Measurements from ENCODE around the gene COQ4.
A peak's percentile ranks its signal among the peaks of the same experiment; 100 is the strongest.
"Not testable (repeated sequence)": the region's sequence is repeated elsewhere in the genome, so short reads cannot be mapped to it uniquely, and the experiment has no call there.

COQ4 gene

GRCh38 chr9:128304136-128304970, 18.3 kb upstream of the COQ4 start:
- no peak for DNase-seq

DNA sequence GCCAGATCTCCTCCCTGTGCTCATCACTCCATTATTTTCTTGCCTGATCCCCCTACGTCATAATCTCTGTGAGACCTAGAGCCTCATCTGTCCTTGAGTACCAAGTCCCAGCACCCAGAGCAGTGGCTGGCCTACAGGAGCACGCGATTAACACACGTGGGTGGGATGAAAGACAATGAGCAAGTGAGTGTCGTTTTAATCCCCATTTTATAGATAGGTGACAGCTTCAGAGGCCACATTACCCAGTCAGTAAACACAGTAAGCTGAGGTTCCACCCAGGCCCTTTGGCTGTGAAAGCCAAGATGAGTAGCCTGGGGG, 17.7 kb upstream of the COQ4 start:
- DNase-seq, result no peak

DNA sequence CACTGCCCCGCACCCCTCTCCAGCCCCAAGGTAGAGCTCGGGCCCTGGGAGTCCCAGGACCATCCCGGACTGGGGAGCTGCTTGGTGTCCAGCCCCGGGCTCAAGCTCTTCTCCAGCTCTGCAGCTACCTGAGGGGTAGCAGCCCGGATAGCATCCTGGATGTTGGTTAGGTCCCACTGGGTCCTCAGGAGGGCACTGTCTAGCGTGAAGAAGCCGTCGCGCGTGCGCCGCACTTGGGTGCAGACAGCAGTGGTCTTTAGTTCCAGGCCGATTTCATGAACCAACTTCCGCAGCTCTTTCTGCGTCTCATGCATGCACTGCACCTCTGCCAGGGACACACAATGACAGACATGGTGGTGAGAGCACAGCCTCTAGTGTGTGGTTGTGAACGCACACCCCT, 13.1 kb upstream of the COQ4 start:
- no peak for DNase-seq

GRCh38 chr9:128310461-128310860, 12.2 kb upstream of the COQ4 start:
- DNase-seq, result no peak

DNA sequence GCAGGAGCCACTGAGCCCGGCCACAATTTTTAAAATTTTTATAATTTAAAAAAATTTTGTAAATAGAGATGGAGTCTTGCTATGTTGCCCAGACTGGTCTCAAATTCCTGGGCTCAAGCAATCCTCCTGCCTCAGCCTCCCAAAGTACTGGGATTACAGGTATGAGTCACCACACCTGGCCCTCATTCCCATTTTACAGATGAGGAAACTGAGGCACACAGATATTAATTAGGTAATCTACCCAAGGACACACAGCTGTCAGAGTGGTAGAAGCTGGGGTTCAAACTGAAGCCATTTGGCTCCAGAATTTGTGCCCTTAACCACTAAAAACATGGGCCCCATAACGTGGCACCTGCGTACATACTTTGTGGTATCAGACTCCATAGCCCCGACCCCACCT, 7.9 kb upstream of the COQ4 start:
- no peak for DNase-seq

- DNase-seq, result no peak
Measured at GRCh38 chr9:128316421-128316820, 6.2 kb upstream of the COQ4 start.

DNA sequence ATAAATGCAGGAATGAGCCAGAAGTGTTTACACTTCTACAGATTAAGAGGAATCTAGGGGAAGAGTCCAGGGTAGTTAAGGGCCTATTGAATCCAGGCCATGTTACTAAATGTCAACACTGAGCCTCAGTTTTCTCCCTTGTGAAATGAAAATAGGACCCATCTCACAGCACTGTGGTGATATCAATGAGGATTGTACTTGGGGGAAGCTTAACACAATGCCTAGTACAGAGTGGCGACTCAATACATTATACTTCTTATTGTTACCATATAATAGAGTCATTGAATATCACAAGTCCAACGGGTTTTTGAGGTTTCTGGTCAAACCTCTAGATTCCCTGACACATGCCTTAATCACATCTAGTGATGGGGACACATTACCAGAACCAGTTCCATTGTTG, 5.0 kb upstream of the COQ4 start:
- DNase-seq, result no peak

- no peak for DNase-seq
Measured at GRCh38 chr9:128321343-128321742, 1.3 kb upstream of the COQ4 start.

GRCh38 chr9:128321879-128322403, 698 bp upstream of the COQ4 start:
- DNase-seq, result no peak

- DNase-seq, result no peak
Measured at GRCh38 chr9:128323212-128323730, 632 bp downstream of the COQ4 start.

GRCh38 chr9:128323791-128324190, 1.2 kb downstream of the COQ4 start:
- DNase-seq, result no peak

GRCh38 chr9:128324401-128324800, 1.8 kb downstream of the COQ4 start:
- no peak for DNase-seq

DNA sequence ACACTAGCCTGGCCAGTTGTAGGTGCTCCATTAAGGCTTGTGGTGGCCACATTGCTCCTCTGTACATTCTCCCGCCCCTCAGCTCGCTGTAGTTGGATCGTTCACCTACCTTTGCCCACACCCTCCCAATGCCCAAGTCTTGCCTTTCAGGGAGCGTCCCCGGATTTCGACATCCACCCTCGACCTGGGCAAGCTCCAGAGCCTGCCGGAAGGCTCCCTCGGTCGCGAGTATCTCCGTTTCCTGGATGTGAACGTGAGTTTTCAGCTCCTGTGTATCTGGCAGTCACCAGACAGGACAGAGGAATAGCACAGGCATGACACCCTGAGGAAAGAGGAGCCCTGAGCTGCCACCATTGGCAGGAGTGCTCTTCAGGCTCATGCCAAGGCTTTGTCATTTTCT, 3.0 kb downstream of the COQ4 start:
- no peak for DNase-seq

DNA sequence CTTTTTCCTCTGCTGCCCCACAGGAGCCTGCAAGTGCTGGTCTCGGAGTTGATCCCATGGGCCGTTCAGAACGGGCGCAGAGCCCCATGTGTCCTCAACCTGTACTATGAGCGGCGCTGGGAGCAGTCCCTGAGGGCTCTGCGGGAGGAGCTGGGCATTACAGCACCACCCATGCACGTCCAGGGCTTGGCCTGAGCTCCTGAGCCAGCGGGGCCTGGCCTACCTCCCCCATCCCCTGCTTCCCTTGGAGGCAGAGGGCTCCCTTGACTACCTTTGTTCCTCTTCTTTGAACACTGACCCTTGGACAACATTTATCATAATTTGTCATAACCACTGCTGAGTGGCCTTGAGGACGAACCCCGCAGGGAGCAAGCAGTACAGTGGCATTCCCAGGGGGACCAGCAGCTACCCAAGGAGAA, 10.8 kb downstream of the COQ4 start:
- DNase-seq, result no peak

GRCh38 chr9:128335161-128335560, 12.5 kb downstream of the COQ4 start:
- no peak for DNase-seq

GRCh38 chr9:128335914-128336313, 13.3 kb downstream of the COQ4 start:
- DNase-seq, result no peak

DNA sequence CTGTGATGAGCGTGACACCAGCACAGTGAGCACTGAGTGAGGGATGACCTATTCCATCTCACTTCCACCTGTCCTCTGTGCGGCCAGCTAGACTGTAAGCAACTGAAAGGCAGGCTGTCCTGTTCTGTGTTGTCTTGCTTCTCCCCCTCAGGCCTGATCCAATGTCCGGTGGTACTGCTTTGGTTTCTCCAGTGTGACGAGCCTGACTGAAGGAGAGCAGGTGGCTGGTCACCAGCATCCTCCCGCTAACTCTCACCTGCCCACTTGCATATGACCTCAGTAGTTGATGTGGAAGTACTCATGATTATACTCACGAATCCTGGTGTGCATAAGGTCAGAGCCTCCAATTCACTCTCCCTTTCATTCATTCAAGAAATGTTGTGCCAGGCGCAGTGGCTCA, 15.3 kb downstream of the COQ4 start:
- no peak for DNase-seq

DNA sequence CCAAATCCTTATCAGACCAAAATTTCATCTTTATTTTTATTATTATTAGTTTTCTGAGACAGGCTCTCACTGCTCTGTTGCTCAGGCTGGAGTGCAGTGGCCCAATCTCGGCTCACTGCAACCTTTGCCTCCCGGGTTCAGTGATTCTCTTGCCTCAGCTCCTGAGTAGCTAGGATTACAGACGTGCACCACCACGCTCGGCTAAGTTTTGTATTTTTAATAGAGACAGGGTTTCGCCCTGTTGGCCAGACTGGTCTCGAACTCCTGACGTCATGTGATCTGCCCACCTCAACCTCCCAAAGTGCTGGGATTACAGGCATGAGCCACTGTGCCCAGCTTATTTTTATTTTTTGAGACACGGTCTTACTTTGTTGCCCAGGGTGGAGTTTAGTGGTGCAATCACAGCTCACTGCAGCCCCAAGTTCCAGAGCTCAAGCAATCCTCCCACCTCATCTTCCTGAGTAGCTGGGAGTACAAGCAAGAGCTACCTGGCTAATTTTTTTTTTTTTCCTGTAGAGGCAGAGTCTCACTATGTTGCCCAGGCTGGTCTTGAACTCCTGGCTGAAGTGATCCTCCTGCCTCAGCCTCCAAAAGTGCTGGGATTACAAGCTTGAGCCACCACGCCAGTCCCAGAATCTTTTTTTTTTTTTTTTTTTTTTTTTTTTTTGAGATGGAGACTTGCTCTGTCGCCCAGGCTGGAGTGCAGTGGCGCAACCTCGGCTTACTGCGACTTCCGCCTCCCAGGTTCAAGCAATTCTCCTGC, 16.4 kb downstream of the COQ4 start:
- DNase-seq, result not testable (repeated sequence)

DNA sequence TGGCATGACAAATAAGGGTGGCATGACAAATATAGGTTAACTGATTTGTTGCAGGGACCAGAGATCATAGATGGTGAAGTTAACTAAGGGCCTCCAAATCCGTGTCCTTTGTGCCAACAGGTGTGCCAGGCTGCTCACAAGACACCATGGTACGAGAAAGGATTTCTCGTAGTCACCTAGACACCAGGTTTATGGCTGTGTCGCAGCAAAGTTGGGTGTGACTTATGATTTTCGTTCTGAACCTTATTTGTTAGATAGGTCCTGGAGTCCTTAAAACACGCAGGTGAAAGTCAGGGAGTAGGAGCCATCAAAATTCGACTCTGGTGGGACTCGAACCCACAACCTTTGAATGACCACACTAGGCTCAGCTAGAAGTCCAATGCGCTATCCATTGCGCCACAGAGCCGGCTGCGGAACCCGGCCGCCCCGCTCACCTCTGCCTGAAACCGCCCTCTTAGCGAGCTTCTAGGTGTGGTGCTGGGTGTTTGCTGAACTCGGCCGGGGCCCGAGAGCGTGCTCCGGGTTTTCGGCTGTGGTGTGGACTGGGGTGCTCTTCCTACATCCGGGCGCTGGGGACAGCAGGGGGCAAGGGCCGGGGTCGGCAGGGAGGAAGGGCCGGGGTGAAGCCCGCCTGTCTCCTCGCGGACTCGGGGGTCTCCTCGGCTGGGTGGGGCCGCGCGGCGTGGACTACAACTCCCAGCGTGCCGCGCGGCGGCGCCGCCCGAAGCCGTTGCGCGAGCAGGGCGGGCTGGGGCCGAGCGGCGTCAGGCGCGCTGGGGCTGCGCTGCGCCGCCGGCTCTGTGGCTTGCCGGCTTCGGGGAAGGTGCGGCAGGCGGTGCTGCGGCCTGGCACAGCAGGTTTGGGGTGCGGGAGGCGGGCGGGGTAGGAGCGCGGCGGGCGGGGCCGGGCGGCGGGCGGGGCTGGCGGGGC, 17.4 kb downstream of the COQ4 start, which contains the start of gene SLC27A4:
TSS of gene SLC27A4 (plus strand) at position 767 of the 930 bp plus-strand sequence. CDS start 2,606 bp downstream, outside the sequence.
- peak; percentile 5 for DNase-seq

DNA sequence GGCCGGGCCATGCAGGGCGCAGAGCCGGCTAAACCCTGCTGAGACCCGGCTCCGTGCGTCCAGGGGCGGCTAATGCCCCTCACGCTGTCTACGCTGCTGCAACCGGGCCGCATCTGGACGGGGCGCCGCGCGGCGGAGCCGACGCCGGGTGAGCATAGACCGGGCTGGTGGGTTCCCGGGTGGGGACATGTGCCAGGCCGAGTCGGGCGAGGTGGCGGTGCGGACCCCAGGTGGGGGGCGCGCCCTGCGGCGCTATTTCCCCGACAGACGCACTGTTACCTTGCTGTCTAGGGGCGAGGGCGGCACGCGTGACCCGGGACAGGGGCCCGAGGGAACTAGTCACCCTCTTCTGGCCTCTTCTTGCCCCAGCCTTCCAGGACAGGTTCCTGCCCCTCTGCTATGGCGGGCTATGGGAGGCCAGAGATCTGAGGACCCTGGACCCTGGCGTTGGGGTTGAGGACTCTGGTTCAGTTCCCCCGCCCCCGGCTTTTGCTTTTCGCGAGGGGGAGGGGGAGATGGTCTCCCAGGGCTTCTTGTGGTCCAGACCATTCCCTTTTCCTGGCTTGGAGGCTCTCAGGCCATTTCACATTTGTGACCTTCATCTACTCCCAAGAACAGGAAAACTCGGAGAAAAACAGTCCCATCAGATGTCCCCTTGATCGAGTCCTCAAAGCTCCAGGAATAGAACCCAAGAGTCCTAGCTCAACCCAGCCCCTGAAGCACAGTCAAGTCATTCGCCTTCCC, 18.2 kb downstream of the COQ4 start:
- DNase-seq, result no peak

DNA sequence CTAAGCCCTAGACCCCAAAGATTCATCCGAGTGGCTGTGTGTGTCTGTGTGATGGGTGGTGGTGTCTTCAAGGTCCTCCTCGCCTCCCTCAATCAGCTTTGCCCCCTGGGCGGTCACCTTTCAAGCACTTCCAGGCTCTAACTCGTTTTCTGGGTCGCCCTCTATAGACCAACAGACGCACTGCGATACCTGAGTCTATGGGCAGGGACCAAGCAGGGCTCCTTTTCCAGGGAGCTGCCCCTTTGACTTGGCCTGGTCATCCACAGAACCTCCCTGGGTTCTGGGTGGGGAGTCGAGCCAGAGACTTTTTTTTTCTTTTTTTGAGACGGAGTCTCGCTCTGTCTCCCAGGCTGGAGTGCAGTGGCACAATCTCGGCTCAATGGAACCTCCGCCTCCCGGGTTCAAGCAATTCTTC, 18.8 kb downstream of the COQ4 start:
- DNase-seq, result peak; percentile 55
